HG02623 (cell line): Measurements from ENCODE around the gene SLC18A2.
"Not testable (repeated sequence)": the region's sequence is repeated elsewhere in the genome, so short reads cannot be mapped to it uniquely, and the experiment has no call there.

Experiments
- ATAC-seq: cut with Tn5 transposase; IDR thresholded peaks from one replicate; pipeline ENCODE4 v1.9.1; 2021; ENCODE audit warnings: moderate library complexity; ENCODE audit not compliant: unreplicated experiment

The SLC18A2 gene

GRCh38 chr10:117240621-117241529 lies at the start of gene SLC18A2:
SLC18A2 (plus strand) TSS chr10:117241114; CDS start chr10:117241694, 580 bp downstream.
- no peak for ATAC-seq

- ATAC-seq: no peak
These were observed 43.7 kb upstream of the SLC18A2 start, which contains the start of gene KCNK18 for GRCh38 chr10:117197189-117197588. KCNK18 (plus strand) TSS chr10:117197489; CDS start chr10:117197489, 0 bp downstream.

- ATAC-seq: no peak
These were observed 42.8 kb upstream of the SLC18A2 start for GRCh38 chr10:117198088-117198487.

- no peak for ATAC-seq
These were observed 39.1 kb upstream of the SLC18A2 start for GRCh38 chr10:117201826-117202225.

GRCh38 chr10:117204316-117204715 lies 36.6 kb upstream of the SLC18A2 start:
- no peak for ATAC-seq

- ATAC-seq: no peak
These were observed 28.7 kb upstream of the SLC18A2 start for GRCh38 chr10:117212176-117212575.

GRCh38 chr10:117214401-117214800 lies 26.5 kb upstream of the SLC18A2 start:
- no peak for ATAC-seq

- ATAC-seq: no peak
These were observed 25.8 kb upstream of the SLC18A2 start for GRCh38 chr10:117215079-117215478.

- no peak for ATAC-seq
These were observed 24.9 kb upstream of the SLC18A2 start for GRCh38 chr10:117216028-117216427.

GRCh38 chr10:117216611-117217195 lies 24.2 kb upstream of the SLC18A2 start:
- ATAC-seq: peak; percentile 85

- no peak for ATAC-seq
These were observed 23.6 kb upstream of the SLC18A2 start for GRCh38 chr10:117217196-117217761.

- no peak for ATAC-seq
These were observed 22.3 kb upstream of the SLC18A2 start for GRCh38 chr10:117218654-117219053.

- ATAC-seq: no peak
These were observed 19.7 kb upstream of the SLC18A2 start for GRCh38 chr10:117221156-117221711.

GRCh38 chr10:117222552-117222951 lies 18.4 kb upstream of the SLC18A2 start:
- ATAC-seq: no peak

- no peak for ATAC-seq
These were observed 17.8 kb upstream of the SLC18A2 start for GRCh38 chr10:117222976-117223692.

GRCh38 chr10:117223693-117224430 lies 17.1 kb upstream of the SLC18A2 start:
- no peak for ATAC-seq

GRCh38 chr10:117224881-117225280 lies 16.0 kb upstream of the SLC18A2 start:
- no peak for ATAC-seq

GRCh38 chr10:117226813-117227451 lies 14.0 kb upstream of the SLC18A2 start:
- ATAC-seq: no peak

GRCh38 chr10:117228210-117228609 lies 12.7 kb upstream of the SLC18A2 start:
- ATAC-seq: no peak

- ATAC-seq: not testable (repeated sequence)
These were observed 10.8 kb upstream of the SLC18A2 start for GRCh38 chr10:117230107-117230506.
